Measurements from ENCODE around the gene SNTG2. TPM values are rescaled to one million over a fixed set of nuclear protein-coding genes. Genes with fewer than 3 reads are reported as not detected.

SNTG2 gene
- total and polyA plus RNA-seq, 2 donors (not counting 3 experiments of a cell fraction or from before 2014, with no cell fraction given): not detected

DNA sequence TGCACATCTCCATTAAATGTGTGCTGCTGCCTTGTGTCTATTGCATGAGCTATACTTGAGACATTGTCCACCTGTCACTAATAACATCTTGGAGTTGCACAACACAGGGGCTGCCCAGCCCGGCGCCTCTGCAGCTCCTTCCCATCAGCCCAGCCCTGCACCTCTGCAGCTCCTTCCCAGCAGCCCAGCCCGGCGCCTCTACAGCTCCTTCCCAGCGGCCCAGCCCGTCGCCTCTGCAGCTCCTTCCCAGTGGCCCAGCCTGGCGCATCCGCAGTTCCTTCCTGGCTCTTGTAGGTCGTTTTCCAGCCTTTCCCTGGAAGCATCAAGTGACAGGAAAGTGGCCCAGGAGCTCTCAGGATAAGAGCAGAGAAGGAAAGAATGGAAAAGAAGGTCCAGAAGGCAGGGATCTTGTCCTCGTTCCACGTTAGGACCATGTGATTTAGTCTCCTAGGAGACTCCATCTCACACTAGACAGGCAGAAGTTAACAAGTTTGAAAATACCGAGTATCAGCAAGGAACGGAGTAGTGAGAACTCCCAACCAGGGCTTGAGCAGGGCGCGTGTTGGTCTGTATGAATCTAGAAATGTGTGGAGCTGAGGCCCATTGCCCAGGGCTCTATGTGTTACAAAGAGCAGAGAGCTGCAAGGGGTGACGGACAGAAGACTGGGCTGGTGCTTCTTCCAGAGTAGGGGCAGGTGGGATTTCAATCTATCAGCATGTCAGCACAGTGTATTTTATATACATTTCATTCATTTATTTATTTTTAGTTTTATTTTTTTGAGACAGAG, 346.9 kb downstream of the SNTG2 start:
- Histone ChIP-seq H3K79me2 (ENCODE audit: control insufficient read depth, insufficient read depth, low read length) (no peaks in the 10 kb centered on the region), H4K20me1 (replicated peaks; ENCODE audit: control insufficient read depth, extremely low read depth, insufficient read depth, low read length) (no peaks in the 10 kb centered on the region), H3K4me3 (replicated peaks in 1 of 3; ENCODE audit: insufficient read depth in 1 of 3, low read depth in 1 of 3, low read length in 3 of 3) (no peak overlapping the region), H3K4me2 (ENCODE audit: insufficient read depth, low read length) (no peak overlapping the region), H3K27ac (ENCODE audit: insufficient read depth, low read depth, low read length) (no peak overlapping the region), H3K9ac (replicated peaks; ENCODE audit: extremely low read depth, insufficient read depth, low read length) (no peak overlapping the region), H3K27me3 (ENCODE audit: control insufficient read depth in 2 of 2, insufficient read depth in 2 of 2, low read length in 2 of 2) (no peaks in the 10 kb centered on the region), H3K9me3 (replicated peaks; ENCODE audit: control insufficient read depth, insufficient read depth, low read length) (peaks cover 3% of the 10 kb centered on the region), H3K9me1 (replicated peaks; ENCODE audit: control insufficient read depth, extremely low read depth, insufficient read depth, low read length) (no peaks in the 10 kb centered on the region), H3K36me3 (ENCODE audit: control insufficient read depth in 2 of 2, extremely low read depth in 1 of 2, insufficient read depth in 2 of 2, low read length in 2 of 2) (no peaks in the 10 kb centered on the region), H3K4me1 (ENCODE audit: control insufficient read depth, extremely low read depth, insufficient read depth, low read length) (no peaks in the 10 kb centered on the region), H2AFZ (ENCODE audit: low read depth, low read length) (no peak overlapping the region)
- POLR2A ChIA-PET: no interaction called here
- FAIRE-seq (no peak), DNase-seq (ENCODE audit: low read depth, low spot score) (no peak)
- no peak for TF ChIP-seq JUN (IDR thresholded peaks at IDR 0.05; ENCODE audit: borderline replicate concordance, insufficient read depth, insufficient read length, low read depth)
- no peak for TF ChIP-seq FOS (IDR thresholded peaks at IDR 0.05; ENCODE audit: borderline replicate concordance, insufficient read depth, low read length)
- TF ChIP-seq, protein P1, sequence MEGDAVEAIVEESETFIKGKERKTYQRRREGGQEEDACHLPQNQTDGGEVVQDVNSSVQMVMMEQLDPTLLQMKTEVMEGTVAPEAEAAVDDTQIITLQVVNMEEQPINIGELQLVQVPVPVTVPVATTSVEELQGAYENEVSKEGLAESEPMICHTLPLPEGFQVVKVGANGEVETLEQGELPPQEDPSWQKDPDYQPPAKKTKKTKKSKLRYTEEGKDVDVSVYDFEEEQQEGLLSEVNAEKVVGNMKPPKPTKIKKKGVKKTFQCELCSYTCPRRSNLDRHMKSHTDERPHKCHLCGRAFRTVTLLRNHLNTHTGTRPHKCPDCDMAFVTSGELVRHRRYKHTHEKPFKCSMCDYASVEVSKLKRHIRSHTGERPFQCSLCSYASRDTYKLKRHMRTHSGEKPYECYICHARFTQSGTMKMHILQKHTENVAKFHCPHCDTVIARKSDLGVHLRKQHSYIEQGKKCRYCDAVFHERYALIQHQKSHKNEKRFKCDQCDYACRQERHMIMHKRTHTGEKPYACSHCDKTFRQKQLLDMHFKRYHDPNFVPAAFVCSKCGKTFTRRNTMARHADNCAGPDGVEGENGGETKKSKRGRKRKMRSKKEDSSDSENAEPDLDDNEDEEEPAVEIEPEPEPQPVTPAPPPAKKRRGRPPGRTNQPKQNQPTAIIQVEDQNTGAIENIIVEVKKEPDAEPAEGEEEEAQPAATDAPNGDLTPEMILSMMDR (IDR thresholded peaks at IDR 0.05; ENCODE audit: extremely low read depth in 1 of 2, insufficient read depth in 1 of 2, low read depth in 1 of 2, low read length in 2 of 2): no peak
- TF ChIP-seq POLR2A (IDR thresholded peaks at IDR 0.05; ENCODE audit: low read depth, low read length): no peak
- TF ChIP-seq MAX (IDR thresholded peaks at IDR 0.05; ENCODE audit: insufficient read depth, insufficient read length): no peak
- TF ChIP-seq EZH2 (IDR thresholded peaks at IDR 0.05; ENCODE audit: borderline replicate concordance, low read depth, low read length, severe bottlenecking): no peak
- TF ChIP-seq GATA2 (IDR thresholded peaks at IDR 0.05; ENCODE audit: insufficient read depth, insufficient read length, low read depth, low read length): no peak
- CTCF ChIA-PET: no interaction called here
- intact Hi-C loops (cut with micrococcal nuclease): no loop called here
- dilution Hi-C loops (cut with MboI; ENCODE audit: extremely low pct_ligation_motif_present, low sequenced_read_pairs): no loop called here
- no TSS peak for BruUV-seq (replicated peaks)
